CD14-positive monocyte (primary cell): ENCODE results near the gene ZNF789. TPM values are rescaled to one million over a fixed set of nuclear protein-coding genes. Genes with fewer than 3 reads are reported as not detected.

Source experiments
- DNase-seq, 3 donors: peaks; one replicate each; pipeline ENCODE4 v3.0.0-alpha.2; 2011 to 2022
- H2AFZ ChIP-seq: 2 replicates; pipeline ENCODE4 v1.6.0; 2012; ENCODE audit warnings: mild to moderate bottlenecking, low read depth, low read length, inconsistent platforms; ENCODE audit not compliant: insufficient read depth, poor library complexity, severe bottlenecking
- H3K27ac ChIP-seq, 2 donors: 1 replicate in 1 of 2; 2 replicates in 1 of 2; pipeline ENCODE4 v1.5.1; 2012 to 2013; ENCODE audit warnings: low read length in 2 of 2, control low read depth in 1 of 2, inconsistent platforms in 1 of 2, low read depth in 1 of 2, mild to moderate bottlenecking in 1 of 2
- H3K27me3 ChIP-seq, 2 donors: one replicate each; pipeline versions ENCODE4 v1.6.0 to v1.6.1; 2011 to 2013; ENCODE audit warnings: low read length in 2 of 2; ENCODE audit not compliant: control insufficient read depth in 2 of 2, insufficient read depth in 2 of 2
- H3K36me3 ChIP-seq, 2 donors: replicated peaks in 1 of 2; 1 replicate in 1 of 2; 2 replicates in 1 of 2; pipeline versions ENCODE4 v1.5.1 to v1.6.1; 2012 to 2013; ENCODE audit warnings: low read length in 2 of 2, control low read depth in 1 of 2, inconsistent platforms in 1 of 2, mild to moderate bottlenecking in 1 of 2; ENCODE audit not compliant: insufficient read depth in 2 of 2, control insufficient read depth in 1 of 2
- H3K4me1 ChIP-seq, 2 donors: 1 replicate in 1 of 2; 2 replicates in 1 of 2; pipeline versions ENCODE4 v1.5.1 to v1.6.1; 2012 to 2013; ENCODE audit warnings: low read length in 2 of 2, control low read depth in 1 of 2, inconsistent platforms in 1 of 2, mild to moderate bottlenecking in 1 of 2, moderate library complexity in 1 of 2; ENCODE audit not compliant: insufficient read depth in 2 of 2, control insufficient read depth in 1 of 2
- H3K4me2 ChIP-seq: replicated peaks from 2 replicates; pipeline ENCODE3; 2012; ENCODE audit warnings: low read length, moderate library complexity, mild to moderate bottlenecking; ENCODE audit not compliant: poor library complexity, severe bottlenecking; ENCODE audit errors: extremely low read depth
- H3K4me3 ChIP-seq, 3 experiments: fragments of 200-600 bp in 1 of 3; sonication (generic) in 1 of 3; replicated peaks in 1 of 3; 1 replicate in 2 of 3; 2 replicates in 1 of 3; pipeline ENCODE4 v1.5.1; 2011 to 2013; ENCODE audit warnings: low read length in 3 of 3, mild to moderate bottlenecking in 3 of 3, control low read depth in 2 of 3, low read depth in 2 of 3, inconsistent platforms in 1 of 3, moderate library complexity in 1 of 3
- H3K79me2 ChIP-seq: 2 replicates; pipeline ENCODE4 v1.6.0; 2012; ENCODE audit warnings: mild to moderate bottlenecking, control low read depth, inconsistent platforms, low read length, moderate library complexity; ENCODE audit not compliant: insufficient read depth
- H3K9ac ChIP-seq: 2 replicates; pipeline ENCODE4 v1.6.0; 2017; ENCODE audit warnings: low read length, mild to moderate bottlenecking; ENCODE audit not compliant: insufficient read depth, poor library complexity, severe bottlenecking
- H3K9me3 ChIP-seq, 2 donors: replicated peaks in 1 of 2; 1 replicate in 1 of 2; 2 replicates in 1 of 2; pipeline versions ENCODE4 v1.5.1 to v1.6.1; 2012 to 2013; ENCODE audit warnings: low read length in 2 of 2, control low read depth in 1 of 2; ENCODE audit not compliant: control insufficient read depth in 1 of 2, insufficient read depth in 1 of 2
- H4K20me1 ChIP-seq: 2 replicates; pipeline ENCODE4 v1.6.0; 2012; ENCODE audit warnings: mild to moderate bottlenecking, low read length, control low read depth, moderate library complexity; ENCODE audit not compliant: insufficient read depth
- H3K27ac Mint-ChIP-seq, 7 donors: one replicate each; pipeline ENCODE4 v1.8.0; 2020; ENCODE audit warnings: mild to moderate bottlenecking in 7 of 7, mixed read lengths in 7 of 7, moderate library complexity in 6 of 7, inconsistent platforms in 2 of 7
- H3K27me3 Mint-ChIP-seq, 3 donors: one replicate each; pipeline ENCODE4 v1.8.0; 2021 to 2022; ENCODE audit warnings: low read depth in 3 of 3, mild to moderate bottlenecking in 3 of 3, mixed read lengths in 3 of 3, moderate library complexity in 3 of 3, inconsistent platforms in 1 of 3
- H3K36me3 Mint-ChIP-seq, 2 donors: one replicate each; pipeline ENCODE4 v1.8.0; 2020; ENCODE audit warnings: mixed read lengths in 2 of 2, inconsistent platforms in 1 of 2, mild to moderate bottlenecking in 1 of 2
- H3K4me1 Mint-ChIP-seq: one replicate; pipeline ENCODE4 v1.8.0; 2020; ENCODE audit warnings: mild to moderate bottlenecking, mixed read lengths
- H3K4me3 Mint-ChIP-seq, 2 donors: one replicate each; pipeline ENCODE4 v1.8.0; 2020; ENCODE audit warnings: mild to moderate bottlenecking in 2 of 2, mixed read lengths in 2 of 2, moderate library complexity in 1 of 2
- H3K9me3 Mint-ChIP-seq, 7 donors: one replicate each; pipeline ENCODE4 v1.8.0; 2020 to 2022; ENCODE audit warnings: mixed read lengths in 7 of 7, mild to moderate bottlenecking in 6 of 7, moderate library complexity in 6 of 7, inconsistent platforms in 2 of 7
- CTCF ChIP-seq: fragments of 200-600 bp; IDR thresholded peaks from one replicate; pipeline ENCODE4 v1.8.0; 2022; ENCODE audit warnings: antibody characterized with exemption, mild to moderate bottlenecking
- WGBS: methylation state at CpG from one replicate; pipeline ENCODE4 v1.1.5; 2013; ENCODE audit warnings: missing lambda C conversion rate; ENCODE audit not compliant: insufficient coverage; 5-methylcytosine and 5-hydroxymethylcytosine counted together
- intact Hi-C, 2 donors: fragments of 100-400 bp; cut with micrococcal nuclease; formaldehyde crosslinking; loops; one replicate each; pipeline versions ENCODE4 v1.15.0 to v1.15.1; 2023
- polyA plus RNA-seq, 3 donors: library from polyadenylated mRNA; depleted of rRNA in 1 of 3; unstranded in 2 of 3; stranded (reverse) in 1 of 3; fragments of 300-500 nt in 2 of 3; fragments of >200 nt in 1 of 3; fragmentation: Illumina TruSeq in 2 of 3; gene quantifications; 1 replicate in 2 of 3; 2 replicates in 1 of 3; pipeline ENCODE4 v1.2.3, GENCODE V29; 2012 to 2021

The ZNF789 gene
- polyA plus RNA-seq, 3 donors: 1.8 to 10.4 (median 2.5) TPM

- no peak overlapping the region for H3K27ac Mint-ChIP-seq
- no peak overlapping the region for H3K4me2 ChIP-seq
- peaks cover 52 to 62% of the 10 kb centered on the region in 2 donors for H3K36me3 ChIP-seq
Measured at GRCh38 chr7:99521399-99521798, 48.7 kb downstream of the ZNF789 start.

DNA sequence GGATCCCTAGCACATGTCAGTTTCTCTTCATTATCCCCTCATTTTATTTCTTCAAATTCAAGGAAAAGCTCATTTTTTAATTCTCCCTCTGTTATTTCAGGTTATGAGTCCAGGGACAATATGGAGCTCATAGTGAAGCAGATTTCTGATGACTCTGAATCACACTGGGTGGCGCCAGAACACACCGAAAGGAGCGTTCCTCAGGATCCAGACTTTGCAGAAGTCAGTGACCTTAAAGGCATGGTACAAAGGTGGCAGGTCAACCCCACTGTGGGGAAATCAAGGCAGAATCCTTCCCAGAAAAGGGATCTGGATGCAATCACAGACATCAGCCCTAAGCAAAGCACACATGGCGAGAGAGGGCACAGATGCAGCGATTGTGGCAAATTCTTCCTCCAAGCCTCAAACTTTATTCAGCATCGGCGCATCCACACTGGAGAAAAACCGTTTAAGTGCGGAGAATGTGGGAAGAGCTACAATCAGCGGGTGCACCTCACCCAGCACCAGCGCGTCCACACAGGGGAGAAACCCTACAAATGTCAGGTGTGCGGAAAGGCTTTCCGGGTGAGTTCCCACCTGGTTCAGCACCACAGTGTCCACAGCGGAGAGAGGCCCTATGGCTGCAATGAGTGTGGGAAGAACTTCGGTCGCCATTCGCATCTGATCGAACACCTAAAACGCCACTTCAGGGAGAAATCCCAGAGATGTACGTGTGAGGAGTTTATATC is 53.2 kb downstream of the ZNF789 start:
- no peak for DNase-seq
- no peak overlapping the region for H3K27ac ChIP-seq
- intact Hi-C loops: no loop called here
- no peaks in the 10 kb centered on the region for H3K79me2 ChIP-seq
- 95% methylated on average over 21 of the region's 21 CpGs for WGBS
- Mint-ChIP-seq H3K36me3 (peaks cover 61 to 90% of the 10 kb centered on the region in 2 donors), H3K9me3 (peaks cover 21 to 32% (median 25%) of the 10 kb centered on the region in 7 donors), H3K4me1 (no peaks in the 10 kb centered on the region), H3K4me3 (no peak overlapping the region), H3K27me3 (peaks cover 0 to 2% (median 0%) of the 10 kb centered on the region in 3 donors), H3K27ac (peak overlapping the region in 1 of 7 donors; percentile 31)
- no peak overlapping the region for H3K4me2 ChIP-seq
- peaks cover 23 to 28% of the 10 kb centered on the region in 2 donors for H3K9me3 ChIP-seq
- no peak overlapping the region for H3K4me3 ChIP-seq
- no peak overlapping the region for H2AFZ ChIP-seq
- peak; percentile 19 for TF ChIP-seq CTCF
- peaks cover 49 to 80% of the 10 kb centered on the region in 2 donors for H3K36me3 ChIP-seq
- H3K9ac ChIP-seq: no peak overlapping the region
- H4K20me1 ChIP-seq: no peaks in the 10 kb centered on the region
- H3K4me1 ChIP-seq: no peaks in the 10 kb centered on the region
- H3K27me3 ChIP-seq: no peaks in the 10 kb centered on the region

More at GRCh38 chr7:99521399-99521798, 48.7 kb downstream of the ZNF789 start:
- no peak overlapping the region for H3K9ac ChIP-seq
- DNase-seq: no peak
- H3K4me1 ChIP-seq: no peaks in the 10 kb centered on the region
- Mint-ChIP-seq H3K27me3 (peaks cover 0 to 2% (median 0%) of the 10 kb centered on the region in 3 donors), H3K4me1 (no peaks in the 10 kb centered on the region), H3K36me3 (peaks cover 51 to 85% of the 10 kb centered on the region in 2 donors), H3K9me3 (no peaks in the 10 kb centered on the region), H3K4me3 (no peak overlapping the region)
- TF ChIP-seq CTCF: no peak
- H3K79me2 ChIP-seq: no peaks in the 10 kb centered on the region
- WGBS: 88% methylated on average over 1 of the region's 3 CpGs
- H3K27me3 ChIP-seq: no peaks in the 10 kb centered on the region
- H3K4me3 ChIP-seq: no peak overlapping the region
- no peak overlapping the region for H3K27ac ChIP-seq
- H3K9me3 ChIP-seq: no peaks in the 10 kb centered on the region
- intact Hi-C loops: no loop called here
- no peak overlapping the region for H2AFZ ChIP-seq
- no peaks in the 10 kb centered on the region for H4K20me1 ChIP-seq
